ENCODE measurements around the gene LCN15. TPM values are rescaled to one million over a fixed set of nuclear protein-coding genes. Genes with fewer than 3 reads are reported as not detected.
"Not testable (repeated sequence)": the region's sequence is repeated elsewhere in the genome, so short reads cannot be mapped to it uniquely, and the experiment has no call there.

The LCN15 gene
- polyA plus RNA-seq, 1 experiment = not detected

GRCh38 chr9:136789523-136789937, 25.2 kb upstream of the LCN15 start:
- no peak for DNase-seq (ENCODE audit: low read depth)
- POLR2A ChIA-PET = no interaction called here
- Histone ChIP-seq H3K36me3 (ENCODE audit: control insufficient read depth, insufficient read depth, low read length) (no peaks in the 10 kb centered on the region), H3K4me3 (ENCODE audit: low read depth, low read length) (no peak overlapping the region), H3K27me3 (ENCODE audit: control insufficient read depth, insufficient read depth, low read length) (no peaks in the 10 kb centered on the region)
- TF ChIP-seq CTCF (IDR thresholded peaks at IDR 0.05; ENCODE audit: insufficient read depth, low read depth, low read length) = no peak
- CTCF ChIA-PET = no interaction called here

- POLR2A ChIA-PET; DNase-seq (ENCODE audit: low read depth); H3K4me3 ChIP-seq (ENCODE audit: low read depth, low read length); H3K27me3 ChIP-seq (ENCODE audit: control insufficient read depth, insufficient read depth, low read length); H3K36me3 ChIP-seq (ENCODE audit: control insufficient read depth, insufficient read depth, low read length): not testable (repeated sequence)
- CTCF ChIA-PET = interaction anchor here (0.7 to 6.8 kb wide), 15 partner anchors 11 to 394 kb away, joined by 3 to 52 read pairs (median 3); partner anchors contain the start of gene SAPCD2
Measured at GRCh38 chr9:136788644-136789522, 24.6 kb upstream of the LCN15 start.

DNA sequence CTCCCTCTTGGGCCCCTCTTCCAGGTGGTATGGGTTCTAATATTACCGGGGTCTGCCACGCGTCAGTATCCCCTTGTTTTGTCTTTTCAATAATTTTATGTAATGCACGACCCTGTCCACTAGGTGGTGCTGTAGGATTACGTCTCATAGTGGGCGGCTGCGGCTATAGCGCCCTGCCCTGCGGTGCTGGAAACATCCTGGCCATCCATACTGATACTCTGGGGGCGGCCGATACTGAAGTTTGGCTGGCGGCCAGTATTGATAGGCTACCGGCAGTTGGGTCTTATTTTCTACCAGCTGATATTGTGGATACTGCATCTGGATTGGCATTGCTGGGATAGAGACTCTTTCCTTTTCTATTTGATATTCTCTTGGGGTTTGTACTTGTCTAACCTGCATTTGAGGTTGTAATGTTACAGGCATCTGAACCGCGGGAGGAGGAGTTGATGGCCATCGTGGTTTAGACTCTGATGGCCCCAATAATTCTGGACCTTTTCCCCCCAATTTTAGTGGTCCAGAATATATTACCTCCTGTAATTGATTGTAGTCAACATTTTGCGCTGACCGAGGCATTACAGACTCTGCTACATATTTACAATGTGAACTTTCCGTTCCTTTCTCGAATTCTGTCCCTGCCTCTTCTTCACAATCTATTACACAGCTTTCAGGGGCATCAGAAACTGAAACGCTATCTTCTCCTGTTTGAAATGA, 23.5 kb upstream of the LCN15 start:
- TF ChIP-seq CTCF (IDR thresholded peaks at IDR 0.05; ENCODE audit: insufficient read depth, low read depth, low read length) = peak; percentile 78
- no peaks in the 10 kb centered on the region for H3K36me3 ChIP-seq (ENCODE audit: control insufficient read depth, insufficient read depth, low read length)
- CTCF ChIA-PET = interaction anchor here (0.7 to 6.8 kb wide), 17 partner anchors 10 to 321 kb away, joined by 3 to 52 read pairs (median 3); partner anchors contain the start of gene SAPCD2
- POLR2A ChIA-PET = no interaction called here
- H3K27me3 ChIP-seq (ENCODE audit: control insufficient read depth, insufficient read depth, low read length) = no peaks in the 10 kb centered on the region
- no peak overlapping the region for H3K4me3 ChIP-seq (ENCODE audit: low read depth, low read length)
- DNase-seq (ENCODE audit: low read depth) = no peak

GRCh38 chr9:136786983-136787382, 22.7 kb upstream of the LCN15 start:
- DNase-seq (ENCODE audit: low read depth); H3K27me3 ChIP-seq (ENCODE audit: control insufficient read depth, insufficient read depth, low read length); H3K4me3 ChIP-seq (ENCODE audit: low read depth, low read length); POLR2A ChIA-PET; H3K36me3 ChIP-seq (ENCODE audit: control insufficient read depth, insufficient read depth, low read length): not testable (repeated sequence)
- CTCF ChIA-PET = interaction anchor here (0.6 to 6.8 kb wide), 12 partner anchors 9 to 281 kb away, joined by 3 to 52 read pairs (median 4); partner anchors contain the start of gene NPDC1

GRCh38 chr9:136786451-136786850, 22.1 kb upstream of the LCN15 start:
- Histone ChIP-seq H3K27me3 (ENCODE audit: control insufficient read depth, insufficient read depth, low read length) (no peaks in the 10 kb centered on the region), H3K36me3 (ENCODE audit: control insufficient read depth, insufficient read depth, low read length) (no peaks in the 10 kb centered on the region), H3K4me3 (ENCODE audit: low read depth, low read length) (no peak overlapping the region)
- no peak for DNase-seq (ENCODE audit: low read depth)
- CTCF ChIA-PET = interaction anchor here (0.6 to 6.8 kb wide), 11 partner anchors 8 to 285 kb away, joined by 3 to 52 read pairs (median 4); partner anchors contain the start of gene NPDC1
- POLR2A ChIA-PET = no interaction called here
- no peak for TF ChIP-seq CTCF (IDR thresholded peaks at IDR 0.05; ENCODE audit: insufficient read depth, low read depth, low read length)

DNA sequence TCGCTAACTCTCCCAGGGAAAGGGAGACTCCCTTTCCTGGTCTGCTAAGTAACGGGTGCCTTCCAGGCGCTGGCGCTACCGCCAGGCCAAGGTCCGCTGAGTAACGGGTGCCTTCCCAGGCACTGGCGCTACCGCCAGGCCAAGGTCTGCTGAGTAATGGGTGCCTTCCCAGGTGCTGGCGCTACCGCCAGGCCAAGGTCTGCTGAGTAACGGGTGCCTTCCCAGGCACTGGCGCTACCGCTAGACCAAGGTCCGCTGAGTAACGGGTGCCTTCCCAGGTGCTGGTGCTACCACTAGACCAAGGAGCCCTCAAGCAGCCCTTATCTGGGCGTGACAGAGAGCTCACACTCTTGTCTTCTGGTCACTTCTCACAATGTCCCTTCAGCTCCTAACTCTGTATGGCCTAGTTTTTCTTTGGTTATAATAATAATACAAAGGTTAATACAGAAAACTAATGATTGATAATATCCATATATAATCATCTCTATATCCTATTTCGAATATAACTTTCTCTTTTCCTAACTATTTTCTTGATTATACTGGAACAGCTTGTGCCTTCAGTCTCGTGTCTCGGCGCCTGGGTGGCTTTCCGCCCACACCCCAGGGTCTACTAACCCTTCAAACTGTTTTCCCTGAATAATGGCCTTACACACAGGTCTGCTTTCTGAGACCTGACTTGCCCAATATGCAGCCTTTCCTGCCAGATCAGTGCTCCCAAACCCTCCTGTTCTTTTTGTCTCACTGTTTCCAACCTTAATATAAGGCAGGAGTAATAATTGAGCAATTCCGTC, 21.4 kb upstream of the LCN15 start:
- H3K27me3 ChIP-seq (ENCODE audit: control insufficient read depth, insufficient read depth, low read length); H3K36me3 ChIP-seq (ENCODE audit: control insufficient read depth, insufficient read depth, low read length); DNase-seq (ENCODE audit: low read depth); POLR2A ChIA-PET; H3K4me3 ChIP-seq (ENCODE audit: low read depth, low read length): not testable (repeated sequence)
- CTCF ChIA-PET = interaction anchor here (0.6 to 6.8 kb wide), 9 partner anchors 23 to 295 kb away, joined by 3 to 52 read pairs (median 3); partner anchors contain the start of genes AJM1 and NPDC1

Data from BJ (cell line).